ENCODE measurements around the gene MEMO1. TPM values are rescaled to one million over a fixed set of nuclear protein-coding genes. Genes with fewer than 3 reads are reported as not detected.

MEMO1 gene
- total RNA-seq, 2 donors from 2014 or later: 5.6 to 13.2 TPM

- no peak for ATAC-seq
- Histone ChIP-seq H3K27me3 (no peaks in the 10 kb centered on the region), H3K4me1 (peaks cover 4% of the 10 kb centered on the region), H3K36me3 (replicated peaks in 1 of 2; ENCODE audit: insufficient read depth in 1 of 2, low read depth in 2 of 2) (no peaks in the 10 kb centered on the region), H3K9me3 (no peaks in the 10 kb centered on the region), H3K4me3 (no peak overlapping the region), H3K27ac (no peak overlapping the region)
- DNase-seq: no peak
- no peak for TF ChIP-seq POLR2A (IDR thresholded peaks at IDR 0.05)
- TF ChIP-seq CTCF (IDR thresholded peaks at IDR 0.05): no peak
- 55 to 67% methylated on average over 3 of the region's 3 CpGs for WGBS, 2 donors
- intact Hi-C loops (cut with DNase I): no loop called here
Observed at GRCh38 chr2:31997653-31998052, 13.2 kb downstream of the MEMO1 start.

- Histone ChIP-seq H3K27ac (no peak overlapping the region), H3K4me1 (peaks cover 4% of the 10 kb centered on the region), H3K9me3 (no peaks in the 10 kb centered on the region), H3K36me3 (replicated peaks in 1 of 2; ENCODE audit: insufficient read depth in 1 of 2, low read depth in 2 of 2) (no peaks in the 10 kb centered on the region), H3K27me3 (no peaks in the 10 kb centered on the region), H3K4me3 (no peak overlapping the region)
- DNase-seq (no peak), ATAC-seq (no peak)
- intact Hi-C loops (cut with DNase I): no loop called here
- TF ChIP-seq CTCF (IDR thresholded peaks at IDR 0.05): no peak
- TF ChIP-seq POLR2A (IDR thresholded peaks at IDR 0.05): no peak
- WGBS, 2 donors: 91 to 95% methylated on average over 6 of the region's 6 CpGs
Observed at GRCh38 chr2:31996571-31997150, 14.1 kb downstream of the MEMO1 start.

- no peaks in the 10 kb centered on the region for H3K4me1 ChIP-seq
- no peaks in the 10 kb centered on the region for H3K27me3 ChIP-seq
- 83 to 88% methylated on average over 4 of the region's 4 CpGs for WGBS, 2 donors
- no peaks in the 10 kb centered on the region for H3K36me3 ChIP-seq (replicated peaks in 1 of 2; ENCODE audit: insufficient read depth in 1 of 2, low read depth in 2 of 2)
- intact Hi-C loops (cut with DNase I): no loop called here
- no peak for TF ChIP-seq POLR2A (IDR thresholded peaks at IDR 0.05)
- TF ChIP-seq CTCF (IDR thresholded peaks at IDR 0.05): no peak
- no peaks in the 10 kb centered on the region for H3K9me3 ChIP-seq
- no peak overlapping the region for H3K27ac ChIP-seq
- ATAC-seq (no peak), DNase-seq (no peak)
- no peak overlapping the region for H3K4me3 ChIP-seq
Observed at GRCh38 chr2:31992934-31993333, 17.9 kb downstream of the MEMO1 start.

- DNase-seq: no peak
- Histone ChIP-seq H3K27me3 (no peaks in the 10 kb centered on the region), H3K27ac (no peak overlapping the region), H3K9me3 (no peaks in the 10 kb centered on the region), H3K4me3 (no peak overlapping the region), H3K4me1 (no peaks in the 10 kb centered on the region), H3K36me3 (replicated peaks in 1 of 2; ENCODE audit: insufficient read depth in 1 of 2, low read depth in 2 of 2) (no peaks in the 10 kb centered on the region)
- no peak for ATAC-seq
- intact Hi-C loops (cut with DNase I): no loop called here
- TF ChIP-seq CTCF (IDR thresholded peaks at IDR 0.05): no peak
- 95 to 97% methylated on average over 3 of the region's 3 CpGs for WGBS, 2 donors
Observed at GRCh38 chr2:31992025-31992579, 18.7 kb downstream of the MEMO1 start.

GRCh38 chr2:31989946-31990345 lies 20.9 kb downstream of the MEMO1 start:
- DNase-seq (no peak), ATAC-seq (no peak)
- TF ChIP-seq CTCF (IDR thresholded peaks at IDR 0.05): no peak
- TF ChIP-seq POLR2A (IDR thresholded peaks at IDR 0.05): no peak
- Histone ChIP-seq H3K4me1 (no peaks in the 10 kb centered on the region), H3K36me3 (replicated peaks in 1 of 2; ENCODE audit: insufficient read depth in 1 of 2, low read depth in 2 of 2) (no peaks in the 10 kb centered on the region), H3K4me3 (no peak overlapping the region), H3K9me3 (no peaks in the 10 kb centered on the region), H3K27ac (no peak overlapping the region), H3K27me3 (no peaks in the 10 kb centered on the region)
- intact Hi-C loops (cut with DNase I): no loop called here
- 88 to 93% methylated on average over 4 of the region's 4 CpGs for WGBS, 2 donors
